Germinal center (tissue), 1 donor: ENCODE results near the gene SEC24A.
"Not testable (repeated sequence)": the region's sequence is repeated elsewhere in the genome, so short reads cannot be mapped to it uniquely, and the experiment has no call there.

Experiments
- DNase-seq: peaks from one replicate; pipeline ENCODE4 v3.0.0; 2012; ENCODE audit warnings: mixed read lengths, low spot score

Gene SEC24A

GRCh38 chr5:134650660-134651059 lies 2.1 kb downstream of the SEC24A start:
- not testable (repeated sequence) for DNase-seq

- no peak for DNase-seq
These were observed 2.9 kb downstream of the SEC24A start for GRCh38 chr5:134651531-134651930.

- DNase-seq: no peak
These were observed 8.1 kb downstream of the SEC24A start for GRCh38 chr5:134656690-134657089.

GRCh38 chr5:134659456-134659855 lies 10.9 kb downstream of the SEC24A start:
- no peak for DNase-seq

DNA sequence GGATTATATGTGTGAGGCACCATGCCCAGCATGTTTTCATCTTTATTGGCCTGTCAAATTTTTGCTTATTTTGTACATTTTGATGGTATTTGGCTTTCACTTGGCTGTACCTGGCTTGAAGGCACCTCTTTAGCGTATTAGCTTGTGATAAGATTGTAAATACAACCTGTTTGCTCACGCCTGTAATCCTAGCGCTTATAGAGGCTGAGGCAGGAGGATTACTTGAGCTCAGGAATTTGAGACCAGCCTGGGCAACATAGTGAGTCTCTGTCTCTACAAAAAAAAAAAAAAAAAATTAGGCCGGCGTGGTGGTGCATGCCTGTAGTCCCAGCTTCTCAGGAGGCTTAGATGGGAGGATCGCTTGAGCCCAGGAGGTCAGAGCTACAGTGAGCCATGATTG lies 11.3 kb downstream of the SEC24A start:
- DNase-seq: no peak

GRCh38 chr5:134662971-134663370 lies 14.4 kb downstream of the SEC24A start:
- no peak for DNase-seq

GRCh38 chr5:134664448-134664847 lies 15.9 kb downstream of the SEC24A start:
- no peak for DNase-seq

- not testable (repeated sequence) for DNase-seq
These were observed 25.0 kb downstream of the SEC24A start for GRCh38 chr5:134673546-134673945.

GRCh38 chr5:134677357-134677756 lies 28.8 kb downstream of the SEC24A start:
- DNase-seq: not testable (repeated sequence)

- DNase-seq: not testable (repeated sequence)
These were observed 41.6 kb downstream of the SEC24A start for GRCh38 chr5:134690144-134690543.

GRCh38 chr5:134692722-134693121 lies 44.1 kb downstream of the SEC24A start:
- no peak for DNase-seq

- no peak for DNase-seq
These were observed 59.7 kb downstream of the SEC24A start for GRCh38 chr5:134708301-134708700.

GRCh38 chr5:134714120-134714519 lies 65.5 kb downstream of the SEC24A start:
- DNase-seq: no peak

- DNase-seq: no peak
These were observed 66.0 kb downstream of the SEC24A start for GRCh38 chr5:134714541-134714940.

GRCh38 chr5:134715466-134715865 lies 66.9 kb downstream of the SEC24A start:
- DNase-seq: not testable (repeated sequence)

- DNase-seq: no peak
These were observed 76.3 kb downstream of the SEC24A start for GRCh38 chr5:134724872-134725271.

DNA sequence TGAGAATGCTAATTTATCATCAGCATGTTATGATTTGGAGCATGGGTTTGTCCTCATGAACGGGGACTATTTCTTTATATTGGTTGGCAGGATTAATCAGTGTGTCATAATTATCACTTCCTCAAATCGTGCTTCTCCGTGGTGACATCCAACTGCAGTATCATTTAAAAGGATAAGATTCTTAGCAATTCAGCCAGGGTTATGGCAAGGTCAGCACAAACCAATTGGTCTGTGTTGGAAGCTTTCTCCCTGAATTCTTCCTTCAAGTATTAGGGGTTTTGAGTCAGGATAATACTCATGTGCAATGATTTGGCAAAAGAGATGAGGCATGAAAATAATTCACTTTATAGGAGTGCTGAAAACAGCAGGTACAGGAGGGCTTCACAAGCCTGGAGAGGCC lies 84.2 kb downstream of the SEC24A start:
- no peak for DNase-seq

- no peak for DNase-seq
These were observed 86.7 kb downstream of the SEC24A start for GRCh38 chr5:134735243-134735642.

DNA sequence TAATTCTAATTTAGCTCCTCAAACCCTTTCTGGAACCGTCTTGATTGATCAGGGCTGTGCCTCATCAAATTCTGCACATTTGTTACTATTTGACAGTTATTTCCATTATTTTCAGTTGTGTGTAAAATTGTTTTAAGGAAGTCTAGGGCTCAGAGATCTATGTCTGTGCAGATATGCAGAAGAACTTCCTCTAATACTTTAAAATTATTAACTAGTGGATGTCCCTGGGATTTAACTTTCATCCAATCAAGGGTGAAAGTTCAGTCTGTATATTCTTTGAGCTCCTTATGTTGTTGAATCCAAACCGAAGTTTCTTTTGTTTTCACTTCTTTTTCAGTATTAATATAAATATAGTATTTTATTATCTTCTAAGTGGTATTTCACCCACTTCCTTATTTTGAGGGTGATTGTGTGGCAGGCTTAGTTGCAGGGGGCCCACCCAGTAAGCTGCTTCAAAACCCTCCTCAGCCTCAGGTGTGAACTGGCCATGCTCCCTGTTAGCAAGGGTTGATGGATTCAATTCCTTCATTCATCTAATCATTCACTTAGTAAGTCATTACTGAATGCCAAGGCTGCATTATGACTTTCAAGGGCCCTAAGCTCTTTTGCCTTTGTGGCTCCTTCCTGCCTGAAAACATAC lies 87.7 kb downstream of the SEC24A start:
- DNase-seq: no peak

GRCh38 chr5:134738133-134738962 lies 89.8 kb downstream of the SEC24A start, which contains the start of gene CAMLG:
TSS of gene CAMLG (plus strand) at chr5:134738548. CDS start at chr5:134738621, 73 bp downstream.
- DNase-seq: peak; percentile 93

- DNase-seq: peak; percentile 62
These were observed 90.5 kb downstream of the SEC24A start for GRCh38 chr5:134738963-134739661.

DNA sequence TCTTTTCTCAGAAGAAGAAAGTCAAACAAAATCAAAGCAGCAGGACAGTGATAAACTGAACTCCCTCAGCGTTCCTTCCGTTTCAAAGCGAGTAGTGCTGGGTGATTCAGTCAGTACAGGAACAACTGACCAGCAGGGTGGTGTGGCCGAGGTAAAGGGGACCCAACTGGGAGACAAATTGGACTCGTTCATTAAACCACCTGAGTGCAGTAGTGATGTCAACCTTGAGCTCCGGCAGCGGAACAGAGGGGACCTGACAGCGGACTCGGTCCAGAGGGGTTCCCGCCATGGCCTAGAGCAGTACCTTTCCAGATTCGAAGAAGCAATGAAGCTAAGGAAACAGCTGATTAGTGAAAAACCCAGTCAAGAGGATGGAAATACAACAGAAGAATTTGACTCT lies 92.5 kb downstream of the SEC24A start:
- no peak for DNase-seq

DNA sequence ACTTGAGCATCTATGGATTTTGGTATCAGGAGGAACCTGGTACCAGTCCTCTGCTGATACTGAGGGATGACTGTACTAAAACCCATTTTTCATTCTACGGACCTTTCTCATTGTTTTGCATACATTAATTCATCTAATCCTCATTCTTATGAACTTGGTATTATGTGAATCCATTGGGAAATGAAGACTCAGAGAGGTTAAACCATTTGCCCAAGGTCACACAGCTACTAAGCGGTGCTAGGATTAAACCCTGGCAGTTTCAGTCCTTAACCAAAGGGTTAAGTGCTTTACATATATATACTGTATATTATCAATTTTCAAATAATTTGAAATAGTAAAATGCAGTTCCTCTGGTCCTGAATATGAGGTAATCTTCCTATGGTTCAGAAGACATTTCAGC lies 93.5 kb downstream of the SEC24A start:
- no peak for DNase-seq
